NCI-H774 (cell line): ENCODE data around the gene C1QTNF8.

Experiments
- DNase-seq: peaks from one replicate; lab custom pipeline; 2025; lab: John Stamatoyannopoulos, UW

C1QTNF8 gene

DNA sequence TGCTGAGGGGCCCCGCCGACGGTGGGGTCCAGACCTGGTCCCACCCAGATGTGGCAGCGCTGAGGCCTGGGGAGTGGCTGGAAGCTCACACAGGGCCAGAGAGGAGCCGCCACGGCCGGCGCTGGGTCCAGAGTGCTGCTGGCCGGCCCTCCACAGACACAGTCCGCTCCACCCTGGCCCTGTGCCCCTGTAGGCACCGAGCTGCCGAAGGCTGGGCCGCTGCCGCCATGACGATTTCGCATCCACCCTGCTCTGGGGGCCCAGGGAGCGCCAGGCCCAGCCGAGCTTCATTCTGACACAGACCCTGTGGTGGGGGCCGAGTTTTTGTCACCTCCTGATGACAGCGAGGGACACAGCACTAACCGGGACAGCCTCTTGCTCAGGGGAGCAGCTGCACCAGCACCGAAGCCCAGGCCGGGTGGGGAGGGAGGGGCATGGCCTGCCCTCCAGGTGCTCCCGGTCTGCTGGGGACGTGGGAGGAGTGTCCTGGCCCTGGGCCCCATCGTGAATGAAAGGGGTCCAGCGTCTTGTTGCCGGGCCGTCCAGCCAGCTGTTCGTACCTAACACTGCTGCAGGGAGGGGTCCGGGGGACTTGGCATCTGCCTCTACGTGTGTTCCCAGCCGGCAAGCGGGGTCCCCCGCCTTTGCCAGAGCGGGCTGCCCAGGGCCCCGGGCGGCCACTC, 50.6 kb downstream of the C1QTNF8 start:
- no peak for DNase-seq

DNA sequence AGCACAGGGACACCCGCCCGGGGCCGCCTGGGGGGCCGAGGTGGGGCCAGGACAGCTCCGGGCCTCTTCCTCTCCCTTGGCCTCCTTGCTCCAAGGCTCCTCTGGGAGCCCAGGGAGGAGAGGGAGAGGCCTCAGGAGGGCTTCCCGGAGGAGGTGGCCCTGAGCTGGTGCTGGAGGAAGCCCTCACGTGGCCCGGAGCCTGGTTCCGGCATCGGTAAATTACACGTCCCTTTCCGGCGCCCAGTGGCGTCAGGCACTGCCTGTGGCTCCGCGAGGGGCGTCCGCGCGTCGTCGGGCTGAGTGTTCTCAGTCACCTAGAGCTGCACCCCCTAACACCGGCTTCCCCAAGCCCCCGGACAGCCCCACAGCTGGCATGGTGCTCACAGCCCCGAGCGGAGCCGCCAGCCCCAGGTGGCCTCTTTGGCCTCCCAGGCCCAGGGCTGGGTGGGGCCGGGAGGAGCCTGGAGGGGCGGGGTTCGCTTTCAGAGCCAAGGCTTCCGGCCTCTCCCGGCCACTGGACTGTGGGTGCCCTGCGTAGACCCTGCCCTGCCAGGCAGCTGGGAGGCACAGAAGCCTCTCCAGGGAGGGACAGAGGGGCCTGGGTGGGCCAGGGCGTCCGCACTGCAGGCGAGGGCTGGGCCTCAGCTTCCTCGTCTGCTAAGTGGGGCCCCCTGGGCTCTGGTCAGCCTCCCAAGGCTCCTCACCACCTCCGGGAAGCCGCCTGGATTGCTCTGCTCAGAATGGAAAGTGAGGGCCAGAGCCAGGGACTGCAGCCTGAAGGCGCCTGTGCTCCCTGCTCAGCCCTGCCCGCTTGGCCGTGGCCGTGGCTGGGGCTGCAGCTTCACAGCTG, 51.4 kb downstream of the C1QTNF8 start:
- no peak for DNase-seq

DNA sequence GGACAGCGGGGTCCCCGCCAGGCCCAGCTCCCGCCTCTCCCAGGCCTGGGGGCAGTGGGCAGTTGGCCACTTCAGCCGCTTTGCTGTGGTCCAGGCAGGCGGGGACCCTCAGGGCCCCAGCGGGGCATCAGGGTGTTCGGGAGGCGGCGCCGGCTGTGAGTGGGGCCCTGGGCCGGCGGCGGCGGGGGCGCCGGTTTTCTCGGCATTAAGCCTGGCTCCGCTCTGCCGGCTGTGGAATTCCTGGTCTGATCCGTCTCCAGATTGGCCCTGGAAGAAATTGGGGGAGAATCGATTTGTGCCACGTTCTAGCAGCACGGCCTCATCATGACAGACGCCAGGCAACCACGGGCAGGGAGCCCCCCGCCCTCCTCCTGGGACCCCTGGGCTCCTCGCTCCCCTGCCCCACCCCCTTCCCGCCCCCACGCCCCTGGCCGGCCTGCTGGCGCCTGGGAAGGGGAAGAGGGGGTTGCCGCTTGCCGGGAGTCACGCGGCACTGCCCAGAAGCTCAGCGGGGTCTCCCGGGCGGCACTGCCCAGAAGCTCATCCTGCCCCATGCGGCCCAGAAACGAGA, 52.1 kb downstream of the C1QTNF8 start:
- DNase-seq, result no peak

DNA sequence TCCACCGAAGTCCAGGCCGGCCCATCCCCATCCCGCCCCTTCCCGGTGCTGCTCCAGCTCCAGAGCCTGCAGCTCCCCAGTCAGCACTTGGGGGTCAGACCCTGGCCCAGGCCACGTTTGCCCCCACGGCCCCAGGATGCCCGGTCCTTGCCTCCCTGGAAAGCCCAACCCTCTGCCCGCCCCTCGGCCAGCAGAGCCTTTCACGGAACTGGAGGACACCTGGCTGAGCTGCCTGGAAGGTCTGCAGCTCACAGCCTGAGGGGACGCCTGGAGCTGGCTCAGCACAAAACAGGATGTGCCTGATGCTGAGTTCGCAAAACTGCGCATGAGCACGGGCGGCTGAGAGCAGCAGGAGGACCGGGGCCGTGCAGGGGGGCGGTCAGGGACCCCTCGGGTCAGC, 53.2 kb downstream of the C1QTNF8 start:
- no peak for DNase-seq

DNA sequence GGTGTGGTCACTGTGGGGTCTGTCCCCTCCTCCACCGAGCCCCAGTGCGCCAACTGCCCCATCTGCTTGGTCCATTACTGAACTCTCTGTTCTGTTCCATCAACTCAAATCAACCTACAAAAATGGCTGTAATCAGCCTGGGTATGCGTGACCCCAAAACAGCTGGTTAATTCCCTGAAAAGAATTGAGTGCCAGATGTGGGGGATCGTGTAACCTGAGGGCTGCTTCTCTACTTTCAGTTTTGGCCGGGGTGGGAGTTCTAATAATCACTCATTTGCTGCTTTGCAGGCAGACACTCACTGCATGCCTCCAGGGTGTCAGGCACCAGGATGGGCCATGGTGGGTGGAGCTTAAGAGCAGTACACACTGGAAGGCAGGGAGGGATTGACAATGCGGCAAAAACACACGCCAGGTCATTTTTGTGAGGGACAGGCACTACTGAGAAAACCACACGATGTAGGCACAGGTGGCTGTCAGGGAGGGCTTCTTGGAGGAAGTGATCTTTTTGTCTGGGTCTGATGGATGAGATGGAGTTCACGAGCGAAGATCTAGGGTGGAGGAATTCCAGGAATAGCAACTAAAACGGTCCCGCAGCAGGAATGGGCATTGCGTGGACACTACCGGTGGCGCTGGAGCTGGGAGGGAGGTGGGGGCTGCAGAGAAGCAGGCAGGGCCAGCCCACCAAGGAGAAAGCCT, 53.8 kb downstream of the C1QTNF8 start:
- no peak for DNase-seq

DNA sequence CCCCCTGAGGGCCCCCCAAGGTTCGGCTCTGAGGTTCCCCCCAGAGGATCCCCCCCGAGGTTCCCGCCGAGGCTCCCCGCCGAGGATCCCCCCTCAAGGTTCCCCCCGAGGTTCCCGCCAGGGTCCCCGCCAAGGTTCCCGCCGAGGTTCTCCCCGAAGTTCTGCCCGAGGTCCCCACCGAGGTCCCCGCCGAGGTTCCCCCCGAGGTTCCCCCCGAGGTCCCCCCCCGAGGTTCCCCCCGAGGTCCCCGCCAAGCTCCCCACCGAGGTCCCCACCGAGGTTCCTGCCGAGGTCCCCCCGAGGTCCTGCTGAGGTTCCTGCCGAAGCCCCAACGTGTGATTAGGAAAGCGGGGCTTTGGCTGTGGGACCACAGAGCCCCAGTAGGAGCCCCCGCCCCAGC, 55.7 kb downstream of the C1QTNF8 start:
- DNase-seq, result no peak

DNA sequence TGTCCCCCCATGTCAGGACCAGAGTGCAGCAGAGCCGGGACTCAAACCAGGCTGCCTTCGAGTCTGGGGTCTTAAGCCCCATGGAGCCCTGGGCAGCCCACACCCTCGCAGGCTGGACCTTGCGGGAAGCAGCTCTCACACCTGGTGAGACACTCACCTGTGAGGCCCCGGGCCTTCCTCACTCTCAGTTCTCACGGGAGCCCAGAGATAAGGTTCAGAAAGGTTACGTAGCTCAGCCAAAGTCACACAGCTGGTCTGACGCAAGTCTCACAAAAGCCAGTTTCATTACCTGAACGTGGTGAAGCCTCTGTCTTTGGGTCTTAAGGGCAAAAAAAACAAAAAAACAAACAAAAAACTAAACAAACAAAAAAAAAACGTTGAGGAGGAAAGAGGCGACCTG, 56.3 kb downstream of the C1QTNF8 start:
- no peak for DNase-seq

DNA sequence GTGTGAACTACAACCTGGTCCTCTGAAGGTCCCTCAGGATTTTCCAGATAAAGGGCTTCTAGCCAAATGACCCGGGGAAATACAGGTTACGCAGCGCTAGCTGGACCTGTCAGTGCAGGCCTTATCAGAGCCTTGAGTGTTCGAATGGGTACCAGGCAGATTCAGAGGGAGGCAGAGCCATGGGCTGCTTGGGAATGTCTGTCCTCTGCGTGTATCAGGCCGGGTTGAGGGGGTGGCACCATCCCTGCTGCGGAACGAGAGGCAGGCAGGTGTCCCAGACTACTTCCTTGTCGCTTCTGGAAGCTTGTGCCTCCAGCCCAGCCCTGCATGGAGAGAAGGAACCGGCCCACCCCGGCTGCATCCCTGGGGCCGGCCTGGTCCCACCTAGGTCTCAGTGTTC, 57.1 kb downstream of the C1QTNF8 start:
- DNase-seq, result no peak
